Esophagus muscularis mucosa (tissue), 4 donors: ENCODE data around the gene MSI2.

Experiments
- CTCF ChIP-seq, 3 experiments: fragments of 200-600 bp in 2 of 3; fragments of 450-650 bp in 1 of 3; sonication (generic) in 2 of 3; IDR thresholded peaks; one replicate each; pipeline ENCODE4 v1.5.1; 2017 to 2019; ENCODE audit warnings: antibody characterized with exemption in 3 of 3, mild to moderate bottlenecking in 2 of 3, moderate library complexity in 1 of 3
- EP300 ChIP-seq: sonication (generic); formaldehyde crosslinking; IDR thresholded peaks from one replicate; pipeline ENCODE4 v1.6.1; 2017; ENCODE audit warnings: antibody characterized with exemption
- POLR2AphosphoS5 ChIP-seq, 2 donors: sonication (generic); formaldehyde crosslinking; IDR thresholded peaks; one replicate each; pipeline ENCODE4 v1.6.1; 2017; ENCODE audit warnings: antibody characterized with exemption in 2 of 2

- TF ChIP-seq POLR2AphosphoS5 (IDR thresholded peaks at IDR 0.05) (no peak), CTCF (IDR thresholded peaks at IDR 0.05) (no peak), EP300 (no peak)
Observed at GRCh38 chr17:57579245-57579644, 322.9 kb downstream of the MSI2 start.
